GM19025 (cell line): ENCODE measurements around the gene STX8.

Experiments
- ATAC-seq: cut with Tn5 transposase; IDR thresholded peaks from one replicate; pipeline ENCODE4 v1.9.1; 2021; ENCODE audit warnings: mild to moderate bottlenecking, low read depth, moderate library complexity; ENCODE audit not compliant: unreplicated experiment

Gene STX8

GRCh38 chr17:9251273-9251672, 324.3 kb downstream of the STX8 start:
- ATAC-seq, result no peak

GRCh38 chr17:9249245-9249953, 326.2 kb downstream of the STX8 start:
- no peak for ATAC-seq

GRCh38 chr17:9247401-9247938, 328.1 kb downstream of the STX8 start:
- ATAC-seq, result no peak

GRCh38 chr17:9244066-9245052, 331.3 kb downstream of the STX8 start:
- ATAC-seq, result no peak

- no peak for ATAC-seq
Measured at GRCh38 chr17:9242983-9243382, 332.6 kb downstream of the STX8 start.

- no peak for ATAC-seq
Measured at GRCh38 chr17:9242497-9242881, 333.1 kb downstream of the STX8 start.

GRCh38 chr17:9241774-9242496, 333.7 kb downstream of the STX8 start:
- ATAC-seq, result no peak

- ATAC-seq, result no peak
Measured at GRCh38 chr17:9241371-9241712, 334.3 kb downstream of the STX8 start.

- no peak for ATAC-seq
Measured at GRCh38 chr17:9240659-9241370, 334.8 kb downstream of the STX8 start.

GRCh38 chr17:9239793-9240658, 335.6 kb downstream of the STX8 start:
- peak; percentile 68 for ATAC-seq

- no peak for ATAC-seq
Measured at GRCh38 chr17:9239246-9239792, 336.3 kb downstream of the STX8 start.

- ATAC-seq, result no peak
Measured at GRCh38 chr17:9238340-9239245, 337.0 kb downstream of the STX8 start.

- no peak for ATAC-seq
Measured at GRCh38 chr17:9237661-9238301, 337.8 kb downstream of the STX8 start.

- ATAC-seq, result no peak
Measured at GRCh38 chr17:9237053-9237410, 338.6 kb downstream of the STX8 start.

GRCh38 chr17:9236286-9237052, 339.2 kb downstream of the STX8 start:
- ATAC-seq, result no peak

GRCh38 chr17:9235346-9235745, 340.3 kb downstream of the STX8 start:
- no peak for ATAC-seq
